H1 (cell line): ENCODE results near the gene TMPRSS4. TPM values are rescaled to one million over a fixed set of nuclear protein-coding genes. Genes with fewer than 3 reads are reported as not detected.

ENCODE experiments used
- CBX5 ChIP-seq: fragments of 300-800, 300-1000 bp; sonication (generic); IDR thresholded peaks from 2 replicates; pipeline ENCODE4 v1.7.1; 2016; ENCODE audit warnings: antibody characterized with exemption, low read length, low read depth
- polyA plus RNA-seq, 7 experiments: library from polyadenylated mRNA; depleted of rRNA in 3 of 7; stranded (reverse) in 5 of 7; unstranded in 2 of 7; fragments of >200 nt in 5 of 7; fragments of 200-250 nt in 2 of 7; gene quantifications; 1 replicate in 5 of 7; 2 replicates in 1 of 7; 4 replicates in 1 of 7; pipeline versions ENCODE4 v1.2.1 to v1.2.3, GENCODE V29; 2011 to 2013; ENCODE audit warnings: missing spikeins in 2 of 7, mixed read lengths in 2 of 7
- total RNA-seq: library from RNA; stranded (reverse); fragmentation: NEBNext Ultra II Directional; extraction: Animal tissue kit (Norgen Biotek cat#: 25700); gene quantifications from 2 replicates; pipeline ENCODE4 v1.2.1, GENCODE V29; 2021

TMPRSS4 gene
- total and polyA plus RNA-seq, 2 of the 8 experiments (the other 6 are each of a cell fraction or from before 2014, with no cell fraction given) = 0.11 to 0.58 TPM

DNA sequence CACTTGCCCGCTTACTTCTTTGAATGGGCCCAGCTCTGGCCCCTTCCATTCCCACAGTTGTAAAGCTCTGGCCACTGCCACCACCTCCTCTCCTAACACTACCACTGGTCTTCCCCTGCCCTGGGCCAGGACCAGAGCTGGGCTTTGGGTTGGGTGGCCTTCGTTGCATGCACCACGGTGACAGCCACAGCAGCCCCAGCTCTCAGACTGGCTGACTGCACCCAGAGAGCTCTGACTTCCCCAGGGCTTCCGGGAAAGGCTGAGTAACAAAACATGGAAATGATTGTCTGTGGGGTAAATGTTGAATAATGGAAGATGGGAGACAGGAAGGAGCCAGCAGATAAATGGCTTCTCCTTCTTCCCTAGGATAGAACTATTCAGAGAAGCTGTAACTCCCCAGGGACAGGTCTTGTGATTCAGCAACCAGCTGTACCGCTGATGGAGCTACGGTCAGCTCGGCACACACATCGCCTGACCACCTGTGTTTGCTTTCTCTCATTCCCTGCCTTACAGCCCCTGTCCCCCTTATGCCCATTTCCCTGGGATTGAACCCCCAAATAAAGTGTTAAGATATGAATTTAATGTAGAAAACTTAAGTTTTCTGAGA lies 48.2 kb downstream of the TMPRSS4 start (continued):
- TF ChIP-seq CBX5 = no peak
